HG03039 (cell line): Measurements from ENCODE around the gene PALM3.

Experiments used
- ATAC-seq: cut with Tn5 transposase; IDR thresholded peaks from one replicate; pipeline ENCODE4 v1.9.1; 2021; ENCODE audit warnings: mild to moderate bottlenecking, moderate library complexity; ENCODE audit not compliant: unreplicated experiment

PALM3 gene

DNA sequence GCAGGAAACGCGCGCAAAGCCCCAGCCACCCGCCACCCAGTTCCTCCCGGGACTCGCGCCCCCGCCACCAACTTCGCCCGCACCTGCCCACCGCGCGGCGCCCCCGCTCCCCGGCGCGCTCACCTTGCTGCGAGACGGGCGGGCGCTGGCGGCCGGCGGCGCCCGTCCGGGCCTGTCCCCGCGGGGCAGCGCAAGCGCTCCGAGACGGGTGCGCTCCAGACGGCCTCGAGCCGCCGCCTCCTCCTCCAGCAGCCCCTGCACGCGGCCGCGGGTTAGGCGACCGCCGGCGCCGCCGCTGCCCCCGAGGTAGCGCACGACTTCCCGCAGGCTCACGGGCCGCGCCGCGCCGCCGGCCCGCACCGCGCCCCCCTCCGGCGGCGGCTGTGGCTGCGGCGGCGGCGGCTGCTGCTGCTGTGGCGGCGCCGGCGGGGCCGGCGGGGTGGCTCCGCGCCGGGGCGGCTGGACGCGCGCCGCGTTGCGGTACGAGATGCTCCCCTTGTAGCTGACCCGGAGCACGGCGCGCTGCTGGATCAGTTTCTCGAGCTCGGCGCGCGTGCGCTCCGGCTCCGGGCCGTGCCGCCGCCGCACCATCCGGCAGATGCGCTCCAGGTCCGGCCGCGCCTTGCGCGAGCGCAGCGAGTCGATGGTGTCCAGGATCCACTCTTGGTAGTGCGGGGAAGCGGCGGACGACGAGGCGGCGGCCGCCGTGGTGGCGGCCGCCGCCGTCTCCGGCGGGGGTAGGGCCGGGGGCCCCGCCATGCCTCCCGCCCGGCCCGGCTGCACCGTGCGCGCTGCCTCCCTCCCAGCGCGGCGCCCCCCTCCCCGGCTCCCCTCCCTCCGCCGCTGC, 28.0 kb upstream of the PALM3 start:
- ATAC-seq: no peak

DNA sequence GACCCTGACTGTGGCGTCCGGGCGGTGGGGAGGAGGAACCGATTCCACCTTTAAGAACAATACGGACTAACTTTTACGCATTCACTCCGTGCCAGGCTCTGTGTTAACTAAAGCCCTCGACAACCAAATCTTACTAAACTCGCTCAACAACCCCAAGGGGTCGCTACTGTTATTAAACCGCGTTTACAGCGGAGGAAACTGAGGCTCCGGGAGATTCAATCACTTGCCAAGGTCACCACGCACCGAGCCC, 27.5 kb upstream of the PALM3 start:
- ATAC-seq: no peak

- no peak for ATAC-seq
Observed at GRCh38 chr19:14088634-14089411, 26.9 kb upstream of the PALM3 start.

- no peak for ATAC-seq
Observed at GRCh38 chr19:14086098-14086497, 24.2 kb upstream of the PALM3 start.

GRCh38 chr19:14085309-14085995, 23.6 kb upstream of the PALM3 start, which contains the start of gene C19orf67:
TSS of gene C19orf67 (minus strand) at chr19:14085783. CDS start at chr19:14085627, 156 bp downstream.
- ATAC-seq: no peak

- no peak for ATAC-seq
Observed at GRCh38 chr19:14082675-14082960, 20.7 kb upstream of the PALM3 start.

DNA sequence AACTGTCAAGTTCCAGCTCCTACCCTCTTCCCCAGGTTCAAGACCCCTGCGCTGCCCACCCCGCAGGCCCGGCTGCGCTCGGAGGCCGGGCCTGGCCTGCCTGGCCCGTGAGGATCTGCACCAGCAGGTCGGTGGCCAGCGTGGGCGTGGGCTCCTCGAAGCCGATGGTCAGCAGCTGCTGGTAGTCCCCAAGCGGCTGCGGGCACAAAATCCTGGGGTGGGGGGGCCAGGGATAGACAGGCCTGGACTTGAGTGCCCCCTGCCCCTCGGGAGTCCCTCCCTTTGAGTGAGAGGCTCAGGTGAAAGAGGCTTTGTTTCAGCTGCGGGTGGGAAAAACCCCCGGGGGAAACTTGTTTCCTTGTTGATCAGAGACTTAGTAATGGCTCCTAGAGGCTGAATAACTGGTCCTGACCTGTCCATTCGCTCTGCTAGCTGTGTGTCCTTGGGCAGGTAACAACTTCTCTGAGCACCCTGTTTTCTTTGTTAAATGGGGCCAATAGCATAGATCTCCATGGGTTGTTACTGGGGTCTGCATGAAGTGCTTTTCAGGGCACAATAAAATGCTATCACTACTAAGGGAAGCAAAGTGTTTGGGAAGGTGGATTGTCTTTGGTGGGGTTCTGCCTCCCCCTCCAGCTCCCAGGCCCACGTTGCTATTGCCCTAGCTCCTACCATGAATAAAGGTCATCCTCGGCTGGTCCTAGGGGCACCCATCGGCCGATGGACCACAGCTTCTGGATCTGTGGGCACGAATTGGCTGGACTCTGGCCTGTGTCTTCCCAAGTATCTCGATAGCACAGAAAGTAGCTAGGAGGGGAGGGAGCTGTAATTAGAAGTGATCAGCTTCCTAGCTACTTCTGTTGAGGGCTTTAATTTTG, 20.2 kb upstream of the PALM3 start:
- ATAC-seq: peak; percentile 9

- ATAC-seq: peak; percentile 79
Observed at GRCh38 chr19:14080887-14081796, 19.3 kb upstream of the PALM3 start.

- no peak for ATAC-seq
Observed at GRCh38 chr19:14078411-14078810, 16.5 kb upstream of the PALM3 start.

- no peak for ATAC-seq
Observed at GRCh38 chr19:14073925-14074838, 12.3 kb upstream of the PALM3 start.

DNA sequence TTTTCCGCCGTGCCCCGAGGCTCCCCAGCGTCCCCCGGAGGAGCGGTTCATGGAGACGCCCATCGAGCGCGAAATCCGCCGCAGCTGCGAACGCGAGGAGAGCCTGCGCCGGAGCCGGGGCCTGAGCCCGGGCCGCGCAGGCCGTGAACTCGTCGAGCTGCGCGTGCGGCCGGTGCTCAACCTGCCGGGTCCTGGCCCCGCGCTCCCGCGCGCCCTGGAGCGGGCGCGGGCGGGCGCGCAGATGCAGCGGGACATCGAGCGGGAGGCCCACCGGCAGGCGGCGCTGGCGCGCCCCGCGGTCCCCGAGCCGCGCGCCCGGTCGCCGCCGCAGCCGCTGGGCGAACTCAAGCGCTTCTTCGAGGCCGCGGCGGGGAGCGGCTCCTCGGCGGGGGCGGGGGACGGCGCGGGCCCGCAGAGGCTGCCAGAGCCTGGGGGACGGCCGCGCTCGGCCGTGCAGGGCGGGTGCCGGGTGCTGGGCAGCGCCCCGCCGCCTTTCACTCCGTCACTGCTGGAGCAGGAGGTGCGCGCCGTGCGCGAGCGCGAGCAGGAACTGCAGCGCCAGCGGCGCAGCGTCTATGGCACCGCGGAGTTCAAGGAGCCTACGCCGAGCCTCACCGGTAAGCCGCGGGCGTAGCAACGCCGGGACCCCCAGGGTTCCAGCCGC, 11.5 kb upstream of the PALM3 start:
- peak; percentile 41 for ATAC-seq

- peak; percentile 5 for ATAC-seq
Observed at GRCh38 chr19:14072535-14073260, 10.8 kb upstream of the PALM3 start, which contains the start of gene MISP3. TSS of gene MISP3 (plus strand) at chr19:14072786. CDS start at chr19:14073310, 524 bp downstream.

GRCh38 chr19:14070268-14071050, 8.6 kb upstream of the PALM3 start:
- no peak for ATAC-seq

GRCh38 chr19:14066134-14066533, 4.3 kb upstream of the PALM3 start:
- no peak for ATAC-seq

GRCh38 chr19:14063105-14063504, 1.2 kb upstream of the PALM3 start:
- no peak for ATAC-seq

DNA sequence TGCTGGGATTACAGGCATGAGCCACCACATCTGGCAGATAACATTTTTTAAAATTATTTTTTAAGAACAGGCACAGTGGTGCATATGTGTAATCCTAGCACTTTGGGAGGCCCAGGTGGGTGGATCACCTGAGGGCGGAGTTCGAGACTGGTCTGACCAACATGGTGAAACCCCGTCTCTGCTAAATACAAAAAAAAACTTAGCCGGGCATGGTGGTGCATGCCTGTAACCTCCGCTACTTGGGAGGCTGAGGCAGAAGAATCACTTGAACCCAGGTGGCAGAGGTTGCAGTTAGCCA, 631 bp upstream of the PALM3 start:
- ATAC-seq: no peak
